SIG-M5 treated with dmso at 0.1 percent for 504 hours (cell line): ENCODE results near the gene N4BP3.

Experiments used
- DNase-seq: peaks from one replicate; lab custom pipeline; 2025; ENCODE audit not compliant: unreplicated experiment; lab: John Stamatoyannopoulos, UW

The N4BP3 gene

DNA sequence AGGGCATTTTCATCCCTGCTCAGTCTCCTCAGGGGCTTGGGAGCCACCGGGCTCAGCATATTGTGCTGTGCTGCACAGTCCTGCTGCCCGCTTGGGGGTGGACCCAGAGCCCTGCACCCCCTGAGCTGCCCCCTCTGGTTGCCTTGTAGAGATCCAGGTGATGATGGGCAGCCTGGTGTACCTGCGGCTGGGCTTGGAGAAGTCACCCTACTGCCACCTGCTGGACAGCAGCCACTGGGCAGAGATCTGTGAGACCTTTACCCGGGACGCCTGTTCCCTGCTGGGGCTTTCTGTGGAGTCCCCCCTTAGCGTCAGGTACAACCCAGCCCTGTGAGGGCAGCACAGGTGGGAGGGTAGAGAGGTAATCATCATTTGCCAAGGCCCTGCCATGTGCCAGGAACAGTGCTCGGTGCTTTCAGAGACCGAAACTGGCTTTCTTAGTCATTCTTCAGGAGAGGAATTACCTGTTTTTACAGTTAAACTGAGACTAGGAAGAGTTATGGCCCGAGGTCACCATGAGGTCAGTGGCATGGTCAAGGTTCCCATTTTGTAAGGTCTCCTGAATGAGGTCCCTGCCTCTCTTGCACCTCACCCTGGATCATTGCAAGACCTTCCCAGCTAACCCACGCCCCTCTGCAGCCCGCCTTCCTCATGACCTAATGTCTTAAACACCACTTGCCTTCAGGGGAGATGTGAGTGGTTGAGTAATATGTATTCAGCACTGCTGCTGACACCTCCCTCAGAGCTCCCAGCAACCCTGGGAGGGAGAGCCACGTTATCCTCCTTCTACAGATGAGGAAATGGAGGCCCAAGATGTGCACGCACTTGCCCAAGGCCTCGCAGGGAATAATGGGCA is 32.9 kb downstream of the N4BP3 start:
- DNase-seq, result peak; percentile 83

DNA sequence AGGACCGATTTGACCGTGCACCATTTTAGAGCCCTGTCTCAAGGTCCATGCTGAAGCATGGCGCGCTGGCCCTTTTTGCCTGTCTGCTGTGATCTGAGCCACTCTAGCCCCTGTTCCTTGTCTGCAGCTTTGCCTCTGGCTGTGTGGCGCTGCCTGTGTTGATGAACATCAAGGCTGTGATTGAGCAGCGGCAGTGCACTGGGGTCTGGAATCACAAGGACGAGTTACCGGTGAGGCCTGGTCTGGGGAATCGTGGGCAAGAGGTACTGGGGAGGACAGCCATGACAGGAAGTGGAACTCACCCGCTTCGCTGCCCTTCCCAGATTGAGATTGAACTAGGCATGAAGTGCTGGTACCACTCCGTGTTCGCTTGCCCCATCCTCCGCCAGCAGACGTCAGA is 34.1 kb downstream of the N4BP3 start:
- DNase-seq, result no peak

DNA sequence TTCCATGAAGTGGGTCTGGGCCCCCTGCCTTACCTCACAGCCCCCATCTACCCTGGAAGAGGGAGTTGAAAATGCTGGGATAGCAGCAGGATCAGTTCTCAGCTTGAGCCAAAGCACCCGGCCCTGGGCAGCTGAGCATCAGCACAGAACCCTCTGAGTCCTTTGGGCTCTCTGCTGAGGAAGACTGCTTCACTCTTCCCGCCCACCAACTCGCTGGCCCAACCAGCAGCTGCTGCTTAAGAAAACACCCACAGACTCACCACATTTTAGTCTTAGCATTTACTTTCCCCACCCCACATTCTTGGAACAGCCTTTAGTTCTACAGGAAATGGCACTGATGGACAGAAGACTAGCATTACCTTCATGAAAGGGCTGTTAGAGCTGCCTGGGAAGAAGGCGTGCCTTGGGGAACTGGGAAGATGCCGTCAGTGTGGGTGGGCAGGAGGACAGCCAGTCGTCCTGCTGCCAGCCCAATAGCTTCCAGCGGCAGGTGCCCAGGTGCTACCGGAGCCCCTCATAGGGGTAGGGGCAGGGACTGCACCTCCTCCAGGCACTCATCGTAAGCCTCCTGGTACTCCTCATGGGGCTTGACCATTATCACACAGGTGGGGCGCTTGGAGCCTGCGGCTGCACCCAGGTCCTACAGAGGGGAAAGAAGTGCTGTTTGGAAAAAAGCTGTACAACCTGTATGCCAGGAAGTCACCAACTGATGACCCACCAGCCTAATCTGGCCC is 36.0 kb downstream of the N4BP3 start:
- no peak for DNase-seq

DNA sequence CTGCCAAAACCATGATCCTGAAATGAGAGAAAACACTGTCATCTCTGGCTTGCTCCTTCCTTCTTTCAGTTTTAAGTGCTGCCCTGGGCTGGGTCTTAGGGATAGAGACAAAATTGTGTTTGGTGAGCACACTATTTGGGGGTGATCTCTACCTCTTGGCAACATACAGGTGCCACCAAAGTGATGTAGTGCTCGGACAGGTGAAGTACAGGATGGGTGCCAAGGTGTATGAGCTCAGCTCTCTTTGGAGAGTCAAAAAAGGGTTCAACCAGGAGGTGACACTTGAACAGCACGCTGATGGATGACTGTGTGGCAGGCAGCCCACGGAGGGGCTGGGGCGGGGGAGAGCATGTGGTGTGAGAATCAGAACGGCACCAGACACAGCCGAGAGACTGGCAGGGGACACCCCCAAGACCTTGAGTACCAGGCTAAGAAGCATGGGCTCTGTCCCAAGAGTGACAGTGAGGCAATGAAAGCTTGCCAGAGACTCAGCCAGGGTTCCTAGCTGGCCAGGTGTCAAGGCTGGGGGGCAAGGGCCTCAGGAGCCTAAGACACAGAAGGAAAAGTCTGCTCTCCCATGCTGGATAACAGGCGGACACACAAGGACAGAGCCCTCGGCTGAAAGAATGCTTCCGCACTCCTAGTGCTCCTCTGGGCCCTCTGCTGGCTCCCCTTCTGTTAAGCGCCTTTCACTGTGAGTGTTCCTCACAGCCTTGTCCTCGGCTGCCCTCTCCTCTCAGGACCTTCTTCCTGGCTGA is 37.8 kb downstream of the N4BP3 start:
- peak; percentile 36 for DNase-seq

DNA sequence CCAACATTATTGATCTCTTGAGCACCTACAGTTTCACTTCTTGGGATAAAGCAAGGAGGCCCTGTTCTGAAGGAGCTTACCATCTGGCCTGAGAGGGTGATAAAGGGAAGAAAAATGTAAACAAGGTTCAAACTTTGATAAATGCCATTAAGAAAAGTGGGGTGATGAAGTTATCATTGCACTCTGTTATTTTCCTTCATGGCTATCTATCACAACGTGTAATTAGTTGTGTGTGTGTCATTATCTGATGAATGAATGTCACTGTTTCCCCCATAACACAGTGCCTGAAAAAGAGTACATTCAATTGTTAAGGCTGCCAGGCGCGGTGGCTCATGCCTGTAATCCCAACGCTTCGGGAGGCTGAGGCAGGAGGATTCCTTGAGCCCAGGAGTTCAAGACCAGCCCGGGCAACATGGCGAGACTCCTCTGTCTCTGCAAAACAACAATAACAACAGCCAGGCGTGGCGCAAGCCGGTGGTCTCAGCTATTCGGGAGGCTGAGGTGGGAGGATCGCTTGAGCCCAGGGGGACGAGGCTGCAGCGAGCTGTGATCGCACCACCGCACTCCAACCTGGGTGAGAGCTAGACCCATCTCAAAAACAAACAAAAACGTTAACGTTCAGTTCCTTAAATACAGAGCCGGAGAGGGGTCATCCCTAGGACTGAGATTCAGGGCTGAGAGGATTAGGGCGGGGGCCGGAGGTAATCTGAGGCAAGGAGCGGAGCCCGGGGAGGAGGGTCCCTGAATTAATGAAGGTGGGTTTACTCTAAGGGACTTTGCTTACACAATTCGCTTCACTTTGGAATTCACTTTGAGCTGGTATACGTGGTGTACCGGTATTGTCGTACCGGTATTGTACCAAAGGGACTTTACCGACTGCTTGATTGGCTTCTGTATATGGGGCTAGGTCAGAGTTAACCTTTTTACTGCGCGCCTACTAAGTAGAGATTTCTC is 39.4 kb downstream of the N4BP3 start:
- no peak for DNase-seq

DNA sequence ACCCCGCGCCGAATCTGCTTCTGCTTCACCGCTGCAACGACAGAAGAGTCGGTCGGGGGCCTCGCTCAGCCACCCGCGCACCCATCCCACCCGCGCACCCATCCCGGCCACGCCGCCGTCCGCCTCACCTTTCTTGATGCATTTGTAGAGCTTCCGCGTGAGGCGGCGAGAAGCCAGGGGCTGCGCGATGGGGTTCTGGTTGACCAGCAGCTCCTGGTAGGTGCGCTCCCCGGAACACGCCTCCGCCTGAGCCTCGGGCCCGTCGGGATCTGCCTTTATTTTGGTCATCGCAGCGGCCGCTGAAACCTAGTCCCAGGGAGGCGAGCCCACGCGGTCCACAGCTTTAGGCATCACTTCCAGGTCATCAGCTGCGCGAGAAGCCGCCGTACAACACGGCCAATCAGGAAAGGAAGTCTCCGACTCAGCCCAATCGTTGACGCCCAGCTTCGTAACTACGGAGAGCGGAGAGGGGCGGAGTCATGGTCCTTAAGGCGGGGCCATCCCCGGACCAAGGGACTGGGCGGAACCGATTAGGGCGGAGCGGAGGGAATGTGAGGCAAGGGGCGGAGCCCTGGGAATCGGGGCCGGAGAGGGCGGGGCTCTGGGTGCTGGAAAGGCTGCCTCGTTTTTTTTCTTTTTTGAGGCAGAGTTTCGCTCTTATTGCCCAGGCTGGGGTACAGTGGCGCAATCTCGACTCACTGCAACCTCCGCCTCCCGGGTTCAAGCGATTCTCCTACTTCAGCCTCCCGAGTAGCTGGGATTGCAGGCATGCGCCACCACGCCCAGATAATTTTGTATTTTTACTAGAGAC is 40.4 kb downstream of the N4BP3 start, which contains the start of gene NHP2:
Gene NHP2, minus strand, starts transcription at position 356 of the 811 bp plus-strand sequence. Its CDS starts 68 bp downstream, at position 288.
- peak; percentile 99 for DNase-seq

DNA sequence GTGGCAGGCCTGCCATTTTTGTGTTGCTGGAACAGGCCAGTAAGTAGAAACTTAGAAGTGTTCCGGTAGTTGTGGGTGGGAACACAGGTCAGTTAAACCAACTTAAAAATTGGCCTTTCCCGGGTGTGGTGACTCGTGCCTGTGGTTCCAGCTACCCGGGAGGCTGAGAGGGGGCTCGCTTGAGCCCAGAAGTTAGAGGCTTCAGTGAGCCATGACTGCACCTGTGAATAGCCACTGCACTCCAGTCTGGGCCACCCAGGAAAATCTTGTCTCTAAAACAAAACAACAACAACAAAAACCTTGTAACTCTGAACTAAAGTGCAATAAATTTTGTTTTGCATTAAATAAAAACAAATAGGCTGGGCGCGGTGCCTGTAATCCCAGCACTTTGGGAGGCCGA is 41.7 kb downstream of the N4BP3 start:
- DNase-seq, result no peak

DNA sequence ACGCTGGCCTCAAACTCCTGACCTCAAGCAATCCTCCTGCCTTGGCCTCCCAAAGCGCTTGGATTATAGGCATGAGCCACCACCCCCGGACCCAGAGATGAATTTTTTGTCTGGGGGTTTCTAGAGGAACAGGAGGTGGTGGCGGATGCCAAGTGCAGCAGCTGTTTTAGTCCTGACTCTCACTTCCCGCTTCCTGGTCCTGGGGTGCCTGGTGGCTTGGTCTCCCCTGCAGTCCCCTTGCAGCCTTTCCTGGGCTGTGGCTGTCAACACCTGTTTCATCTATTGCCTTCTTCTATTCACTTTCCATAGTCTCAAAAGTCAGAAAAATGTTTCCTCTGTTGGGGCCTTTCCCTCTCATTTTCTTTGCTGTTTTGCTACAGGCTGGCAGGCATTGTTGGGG is 46.8 kb downstream of the N4BP3 start:
- no peak for DNase-seq

DNA sequence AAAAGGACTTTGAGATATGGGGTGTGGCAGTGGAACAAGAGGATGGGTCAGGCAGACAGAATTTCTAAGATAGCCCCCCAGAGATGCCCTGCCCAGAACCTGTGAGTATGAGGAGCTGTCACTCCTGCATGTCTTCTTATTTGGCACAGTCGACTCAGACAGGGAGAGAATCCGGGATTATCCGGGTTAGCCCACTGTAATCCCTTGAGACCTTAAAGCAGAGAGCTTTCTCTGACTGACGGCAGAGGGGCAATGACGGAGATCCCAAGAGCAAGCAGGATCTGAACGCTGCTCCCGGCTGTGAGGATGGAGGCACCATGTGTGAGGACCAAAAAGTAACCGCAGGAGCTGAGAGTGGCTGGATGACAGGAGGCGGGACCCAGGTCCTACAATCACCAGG is 49.1 kb downstream of the N4BP3 start:
- DNase-seq, result no peak

DNA sequence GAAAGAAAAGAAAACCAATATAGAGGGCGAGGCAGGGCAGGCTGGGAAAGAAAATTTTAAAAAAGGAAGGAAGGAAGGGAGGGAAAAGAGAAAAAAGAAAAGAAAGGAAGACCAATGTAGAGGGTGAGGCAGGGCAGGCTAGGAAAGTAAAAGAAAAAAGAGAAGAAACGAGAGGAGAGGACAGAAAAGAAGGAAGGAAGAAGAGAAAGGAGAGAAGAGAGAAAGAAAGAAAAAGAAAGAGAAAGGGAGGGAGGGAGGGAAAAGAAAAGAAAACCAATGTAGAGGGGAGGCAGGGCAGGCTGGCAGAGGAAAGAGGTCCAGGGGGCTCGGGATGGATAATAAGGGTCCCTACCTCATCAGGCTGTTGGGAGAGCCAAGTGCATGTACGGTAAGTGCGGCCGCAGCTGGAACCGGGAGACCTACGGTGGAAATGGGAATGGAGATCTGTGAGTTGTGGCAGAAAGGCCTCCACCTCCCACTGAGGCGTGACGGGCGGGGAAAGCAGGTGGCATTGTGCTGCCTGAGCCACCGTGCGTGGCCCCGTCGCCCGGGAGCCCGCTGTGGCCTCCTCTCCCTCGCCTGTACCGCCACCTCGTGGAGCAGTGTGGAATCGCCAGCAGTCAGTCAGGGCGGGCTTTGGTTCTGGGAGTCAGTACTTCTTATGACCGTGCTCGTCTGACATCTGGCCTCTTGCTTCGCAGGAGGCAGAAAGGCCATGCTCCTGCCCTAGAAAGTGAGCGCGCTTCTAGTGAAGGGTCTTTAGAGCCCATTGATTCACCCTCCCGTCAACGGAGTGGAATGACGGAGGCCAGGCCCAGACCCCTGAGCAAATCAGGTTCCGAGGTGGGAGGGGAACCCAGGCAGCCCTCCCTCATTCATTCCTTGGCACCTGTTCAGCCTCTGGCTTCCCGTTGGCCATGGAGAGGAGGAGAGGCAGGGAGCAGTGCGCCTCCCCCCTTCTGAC is 50.7 kb downstream of the N4BP3 start:
- DNase-seq, result peak; percentile 81

DNA sequence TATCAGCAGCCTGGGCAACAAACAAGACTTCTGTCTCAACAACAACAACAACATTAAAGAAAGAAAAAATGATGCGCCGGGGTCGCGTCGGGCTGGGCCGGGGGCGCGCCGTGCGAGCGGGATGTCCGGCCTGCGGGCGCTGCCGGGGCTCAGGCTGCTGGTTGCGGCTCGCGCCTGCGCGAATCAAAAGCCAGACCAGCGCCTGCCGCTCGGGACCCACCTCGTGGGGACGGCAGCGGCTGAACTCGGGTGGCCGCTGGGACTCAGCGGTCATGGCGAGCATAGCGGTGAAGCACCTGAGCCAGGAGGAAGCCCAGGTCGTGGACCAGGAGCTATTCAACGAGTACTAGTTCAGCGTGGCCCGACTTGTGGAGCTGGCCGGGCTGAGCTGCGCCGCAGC is 52.2 kb downstream of the N4BP3 start:
- no peak for DNase-seq

DNA sequence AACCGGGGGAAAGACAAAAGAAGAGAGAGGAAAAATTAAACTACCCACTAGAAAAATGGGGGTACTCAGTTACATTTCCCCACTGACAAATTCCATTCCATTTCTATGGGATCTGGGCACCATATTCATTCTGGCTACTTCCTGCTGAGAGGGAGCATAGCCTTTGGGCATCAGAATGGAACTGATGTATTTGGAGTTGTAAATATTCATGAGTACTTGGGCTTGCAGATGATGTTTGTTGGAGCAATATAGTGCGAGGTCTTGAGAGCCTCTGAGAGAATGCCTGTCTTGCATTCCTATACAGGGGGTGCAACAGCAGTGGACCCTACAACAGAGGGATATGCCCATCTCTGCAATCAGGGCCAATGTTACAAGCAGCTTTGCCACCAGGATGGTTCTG is 57.1 kb downstream of the N4BP3 start:
- no peak for DNase-seq

DNA sequence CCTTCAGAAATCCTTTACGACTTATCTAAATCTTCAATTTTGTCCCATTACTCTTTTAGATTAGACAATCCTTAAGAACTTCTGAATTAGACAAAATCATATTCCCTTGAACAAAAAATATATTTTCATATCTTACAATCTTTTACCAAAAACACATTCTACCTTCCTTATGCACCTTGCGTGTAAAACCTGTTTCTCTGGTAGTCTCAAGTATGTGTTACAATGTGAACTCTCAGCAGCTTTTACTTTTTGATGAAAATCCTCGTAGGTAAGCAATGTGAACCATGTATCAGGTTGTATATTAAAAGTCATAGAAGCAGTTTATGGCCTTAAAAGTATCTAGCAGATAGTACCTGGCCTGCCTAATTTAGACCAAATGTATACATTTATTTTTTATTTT is 61.1 kb downstream of the N4BP3 start:
- no peak for DNase-seq
